ENCODE results near the gene SART1.
"Not testable (repeated sequence)": the region's sequence is repeated elsewhere in the genome, so short reads cannot be mapped to it uniquely, and the experiment has no call there.

SART1 gene

GRCh38 chr11:65947603-65948125 is 13.9 kb upstream of the SART1 start:
- no peak overlapping the region for H3K4me3 ChIP-seq (ENCODE audit: low read depth, low read length)
- TF ChIP-seq CTCF (IDR thresholded peaks at IDR 0.05; ENCODE audit: low read depth, low read length), result no peak
- in situ Hi-C loops (cut with HindIII; ENCODE audit: low sequenced_read_pairs), result no loop called here
- no peak for DNase-seq (ENCODE audit: low read depth, low spot score)

DNA sequence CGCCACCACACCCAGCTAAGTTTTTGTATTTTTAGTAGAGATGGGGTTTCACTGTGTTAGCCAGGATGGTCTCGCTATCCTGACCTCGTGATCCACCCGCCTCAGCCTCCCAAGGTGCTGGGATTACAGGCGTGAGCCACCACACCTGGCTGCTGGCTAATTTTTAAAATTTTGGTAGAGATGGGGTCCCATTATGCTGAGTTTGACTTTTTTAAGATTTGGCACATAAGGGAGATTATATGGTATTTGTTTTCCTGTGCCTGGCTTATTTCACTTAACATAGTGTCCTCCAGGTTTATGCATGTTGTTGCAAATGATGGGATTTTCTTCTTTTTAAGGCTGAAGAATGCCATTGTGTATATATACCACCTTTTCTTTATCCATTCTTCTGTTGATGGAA is 10.8 kb upstream of the SART1 start:
- H3K4me3 ChIP-seq (ENCODE audit: low read depth, low read length); in situ Hi-C loops (cut with HindIII; ENCODE audit: low sequenced_read_pairs); DNase-seq (ENCODE audit: low read depth, low spot score): not testable (repeated sequence)

GRCh38 chr11:65951641-65952040 is 9.9 kb upstream of the SART1 start:
- H3K4me3 ChIP-seq (ENCODE audit: low read depth, low read length); DNase-seq (ENCODE audit: low read depth, low spot score); in situ Hi-C loops (cut with HindIII; ENCODE audit: low sequenced_read_pairs): not testable (repeated sequence)

- H3K4me3 ChIP-seq (ENCODE audit: low read depth, low read length), result no peak overlapping the region
- in situ Hi-C loops (cut with HindIII; ENCODE audit: low sequenced_read_pairs), result no loop called here
- DNase-seq (ENCODE audit: low read depth, low spot score), result no peak
These were observed 9.4 kb upstream of the SART1 start for GRCh38 chr11:65952052-65952521.

DNA sequence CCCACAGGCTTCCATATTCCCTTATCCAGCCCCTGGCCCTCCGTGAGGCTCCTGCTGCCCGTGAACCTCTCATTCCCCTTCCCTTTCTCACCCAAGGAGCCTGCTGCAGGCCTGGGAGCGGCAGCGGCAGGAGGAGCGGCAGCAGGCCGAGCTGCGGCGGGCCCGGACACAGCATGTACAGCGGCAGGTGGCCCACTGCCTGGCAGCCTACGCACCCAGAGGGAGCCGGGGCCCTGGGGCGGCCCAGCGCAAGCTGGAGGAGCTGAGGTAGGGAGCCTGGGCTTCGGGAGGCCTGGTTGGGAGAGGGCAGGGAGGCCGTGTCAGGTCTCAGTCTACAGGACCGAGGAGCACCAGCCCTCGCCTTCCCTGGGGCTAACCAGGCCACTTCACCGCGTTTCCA is 8.1 kb upstream of the SART1 start:
- in situ Hi-C loops (cut with HindIII; ENCODE audit: low sequenced_read_pairs), result no loop called here
- H3K4me3 ChIP-seq (ENCODE audit: low read depth, low read length), result no peak overlapping the region
- DNase-seq (ENCODE audit: low read depth, low spot score), result no peak
- TF ChIP-seq CTCF (IDR thresholded peaks at IDR 0.05; ENCODE audit: low read depth, low read length), result no peak

More at GRCh38 chr11:65952052-65952521, 9.4 kb upstream of the SART1 start:
- TF ChIP-seq CTCF (IDR thresholded peaks at IDR 0.05; ENCODE audit: low read depth, low read length), result no peak

DNA sequence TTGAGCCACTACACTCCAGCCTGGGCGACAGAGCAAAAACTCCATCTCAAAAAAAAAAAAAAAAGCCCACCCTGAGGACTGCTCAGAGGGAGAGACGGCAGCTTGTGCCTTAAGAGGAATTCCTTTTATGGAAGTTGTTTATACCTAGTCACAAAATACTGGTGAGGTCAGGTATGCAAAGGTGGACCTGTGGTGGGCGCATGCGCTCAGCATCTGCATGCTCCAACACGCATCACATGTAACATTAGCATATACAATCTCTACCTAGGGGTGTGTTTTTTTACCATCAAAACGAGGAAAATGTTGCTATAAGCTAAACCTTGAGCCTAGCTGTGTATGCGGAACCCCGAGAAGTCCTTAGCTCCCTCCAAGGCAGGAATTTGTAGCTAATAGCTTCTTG is 6.8 kb upstream of the SART1 start:
- in situ Hi-C loops (cut with HindIII; ENCODE audit: low sequenced_read_pairs), result no loop called here
- no peak overlapping the region for H3K4me3 ChIP-seq (ENCODE audit: low read depth, low read length)
- no peak for DNase-seq (ENCODE audit: low read depth, low spot score)
- no peak for TF ChIP-seq CTCF (IDR thresholded peaks at IDR 0.05; ENCODE audit: low read depth, low read length)

DNA sequence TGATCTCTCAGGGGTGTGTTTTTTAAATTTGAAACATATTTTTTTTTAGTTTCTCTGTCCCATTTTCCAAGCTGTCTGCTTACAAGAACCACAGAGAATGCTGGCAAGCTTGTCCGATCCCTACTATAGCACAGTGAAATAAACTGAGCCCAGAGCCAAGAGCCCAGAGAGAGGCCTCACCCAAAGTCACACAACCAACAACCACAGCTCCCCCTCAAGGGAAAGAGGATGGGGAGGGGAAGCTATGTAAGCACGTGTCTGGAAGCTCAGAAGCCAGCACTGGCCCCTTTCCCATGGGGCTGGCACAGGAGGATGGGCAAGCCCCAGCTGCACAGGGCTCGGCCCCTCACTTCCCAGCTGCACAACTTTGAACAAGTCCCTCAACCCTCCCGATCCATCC is 3.2 kb upstream of the SART1 start:
- no peak overlapping the region for H3K4me3 ChIP-seq (ENCODE audit: low read depth, low read length)
- TF ChIP-seq CTCF (IDR thresholded peaks at IDR 0.05; ENCODE audit: low read depth, low read length), result no peak
- DNase-seq (ENCODE audit: low read depth, low spot score), result no peak
- in situ Hi-C loops (cut with HindIII; ENCODE audit: low sequenced_read_pairs), result no loop called here

All from astrocyte of the spinal cord (primary cell).